ENCODE results near the gene WDR82.

WDR82 gene

DNA sequence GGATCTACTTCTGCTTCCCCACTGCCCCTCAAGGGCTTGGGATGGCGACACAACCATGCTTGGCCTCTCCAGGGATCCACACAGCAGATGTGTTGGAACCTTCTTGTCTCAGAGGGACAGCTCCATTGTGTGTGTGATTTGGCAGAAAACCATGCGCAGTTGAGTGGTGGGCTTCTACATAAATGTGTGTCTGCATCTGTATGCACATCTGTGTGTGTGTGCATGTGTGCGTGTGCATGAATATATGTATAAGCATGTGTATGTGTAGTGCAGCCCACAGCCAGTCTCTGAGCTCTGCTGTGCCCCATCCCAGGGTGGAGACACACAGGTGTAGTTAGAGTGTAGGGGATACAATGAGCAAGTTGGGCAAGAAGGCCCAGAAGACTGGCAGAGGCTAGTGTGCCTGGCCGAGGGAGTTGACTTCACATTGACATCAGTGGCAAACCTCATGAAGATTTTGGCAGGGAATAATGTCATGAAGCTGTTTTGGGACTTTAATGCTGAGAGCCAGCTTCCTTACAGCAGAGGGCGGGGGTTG is 17.3 kb upstream of the WDR82 start:
- Histone ChIP-seq H3K27me3 (ENCODE audit: control insufficient read depth, insufficient read depth, low read length, poor library complexity, severe bottlenecking) (no peaks in the 10 kb centered on the region), H3K4me3 (ENCODE audit: insufficient read depth, low read depth, low read length) (no peak overlapping the region), H3K4me1 (ENCODE audit: control insufficient read depth, insufficient read depth, low read length) (peaks cover 28% of the 10 kb centered on the region), H3K36me3 (ENCODE audit: control insufficient read depth, insufficient read depth, low read length) (no peaks in the 10 kb centered on the region), H3K27ac (ENCODE audit: insufficient read depth, low read depth, low read length, poor library complexity, severe bottlenecking) (no peak overlapping the region), H3K9me3 (ENCODE audit: control insufficient read depth, low read length) (no peaks in the 10 kb centered on the region)
- WGBS, 2 experiments: 89 to 93% methylated on average over 5 of the region's 5 CpGs

GRCh38 chr3:52294320-52295150 is 16.1 kb upstream of the WDR82 start:
- Histone ChIP-seq H3K27me3 (ENCODE audit: control insufficient read depth, insufficient read depth, low read length, poor library complexity, severe bottlenecking) (no peaks in the 10 kb centered on the region), H3K9me3 (ENCODE audit: control insufficient read depth, low read length) (no peaks in the 10 kb centered on the region), H3K4me1 (ENCODE audit: control insufficient read depth, insufficient read depth, low read length) (peaks cover 16% of the 10 kb centered on the region), H3K4me3 (ENCODE audit: insufficient read depth, low read depth, low read length) (no peak overlapping the region), H3K36me3 (ENCODE audit: control insufficient read depth, insufficient read depth, low read length) (no peaks in the 10 kb centered on the region), H3K27ac (ENCODE audit: insufficient read depth, low read depth, low read length, poor library complexity, severe bottlenecking) (no peak overlapping the region)
- whole genome bisulfite sequencing, 2 experiments: 85 to 86% methylated on average over 11 of the region's 11 CpGs

DNA sequence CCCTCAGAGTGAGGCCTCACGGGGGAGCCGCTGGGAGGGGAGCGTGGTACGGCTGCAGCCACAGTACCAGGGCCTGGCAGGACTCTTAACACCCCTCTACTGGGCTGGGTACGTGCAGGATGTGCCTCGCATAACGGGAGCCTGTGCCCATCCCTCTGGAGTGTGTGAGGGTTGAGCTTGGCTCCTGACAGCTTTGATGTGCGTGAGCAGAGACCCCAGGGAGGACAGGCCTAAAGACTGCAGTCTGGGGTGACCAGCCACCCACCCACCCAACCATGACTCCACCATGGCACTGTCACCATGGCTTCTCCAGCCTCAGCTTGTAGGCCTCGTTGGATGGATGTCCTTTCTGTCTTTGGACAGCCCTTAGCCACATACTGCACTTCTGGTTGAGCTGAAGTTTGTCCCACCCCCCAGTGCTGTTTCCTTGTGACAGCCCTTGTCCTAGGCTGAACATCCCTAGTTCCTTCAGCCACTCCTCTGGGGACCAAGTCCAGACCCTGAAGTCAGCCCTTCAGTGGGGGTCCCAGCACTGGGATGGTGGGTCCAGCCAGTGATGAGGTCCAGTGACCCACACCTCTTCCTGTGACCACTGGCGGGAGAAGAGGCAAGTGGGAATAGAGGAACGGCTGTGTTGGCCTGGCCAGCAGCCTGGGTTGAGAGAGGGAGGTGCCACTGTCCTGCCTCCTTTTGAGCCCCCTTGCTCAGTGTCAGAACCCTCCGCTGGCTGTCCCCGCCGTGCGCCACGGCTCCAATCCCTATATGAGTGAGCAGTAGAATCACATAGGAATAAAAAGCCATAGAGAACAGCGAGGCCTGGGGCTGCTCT is 15.3 kb upstream of the WDR82 start:
- 91 to 92% methylated on average over 17 of the region's 17 CpGs for WGBS, 2 experiments
- H3K27me3 ChIP-seq (ENCODE audit: control insufficient read depth, insufficient read depth, low read length, poor library complexity, severe bottlenecking): no peaks in the 10 kb centered on the region
- H3K36me3 ChIP-seq (ENCODE audit: control insufficient read depth, insufficient read depth, low read length): no peaks in the 10 kb centered on the region

GRCh38 chr3:52292247-52293065 is 14.0 kb upstream of the WDR82 start:
- H3K27ac ChIP-seq (ENCODE audit: insufficient read depth, low read depth, low read length, poor library complexity, severe bottlenecking): no peak overlapping the region
- WGBS, 2 experiments: 96% methylated on average over 20 of the region's 20 CpGs
- no peaks in the 10 kb centered on the region for H3K27me3 ChIP-seq (ENCODE audit: control insufficient read depth, insufficient read depth, low read length, poor library complexity, severe bottlenecking)
- H3K9me3 ChIP-seq (ENCODE audit: control insufficient read depth, low read length): no peaks in the 10 kb centered on the region
- H3K4me3 ChIP-seq (ENCODE audit: insufficient read depth, low read depth, low read length): no peak overlapping the region
- no peaks in the 10 kb centered on the region for H3K4me1 ChIP-seq (ENCODE audit: control insufficient read depth, insufficient read depth, low read length)
- H3K36me3 ChIP-seq (ENCODE audit: control insufficient read depth, insufficient read depth, low read length): no peaks in the 10 kb centered on the region

More for the DNA sequence above, 15.3 kb upstream of the WDR82 start:
- Histone ChIP-seq H3K9me3 (ENCODE audit: control insufficient read depth, low read length) (no peaks in the 10 kb centered on the region), H3K4me3 (ENCODE audit: insufficient read depth, low read depth, low read length) (no peak overlapping the region), H3K27ac (ENCODE audit: insufficient read depth, low read depth, low read length, poor library complexity, severe bottlenecking) (no peak overlapping the region), H3K4me1 (ENCODE audit: control insufficient read depth, insufficient read depth, low read length) (peaks cover 9% of the 10 kb centered on the region)

GRCh38 chr3:52291508-52292181 is 13.2 kb upstream of the WDR82 start:
- H3K4me1 ChIP-seq (ENCODE audit: control insufficient read depth, insufficient read depth, low read length): peaks cover 4% of the 10 kb centered on the region
- H3K4me3 ChIP-seq (ENCODE audit: insufficient read depth, low read depth, low read length): no peak overlapping the region
- H3K27me3 ChIP-seq (ENCODE audit: control insufficient read depth, insufficient read depth, low read length, poor library complexity, severe bottlenecking): no peaks in the 10 kb centered on the region
- no peaks in the 10 kb centered on the region for H3K9me3 ChIP-seq (ENCODE audit: control insufficient read depth, low read length)
- WGBS, 2 experiments: 84 to 89% methylated on average over 7 of the region's 7 CpGs
- H3K27ac ChIP-seq (ENCODE audit: insufficient read depth, low read depth, low read length, poor library complexity, severe bottlenecking): no peak overlapping the region
- H3K36me3 ChIP-seq (ENCODE audit: control insufficient read depth, insufficient read depth, low read length): no peaks in the 10 kb centered on the region

GRCh38 chr3:52290596-52291507 is 12.4 kb upstream of the WDR82 start:
- H3K4me3 ChIP-seq (ENCODE audit: insufficient read depth, low read depth, low read length): no peak overlapping the region
- 93% methylated on average over 23 of the region's 23 CpGs for WGBS, 2 experiments
- H3K36me3 ChIP-seq (ENCODE audit: control insufficient read depth, insufficient read depth, low read length): no peaks in the 10 kb centered on the region
- H3K27ac ChIP-seq (ENCODE audit: insufficient read depth, low read depth, low read length, poor library complexity, severe bottlenecking): no peak overlapping the region
- no peaks in the 10 kb centered on the region for H3K27me3 ChIP-seq (ENCODE audit: control insufficient read depth, insufficient read depth, low read length, poor library complexity, severe bottlenecking)
- no peaks in the 10 kb centered on the region for H3K9me3 ChIP-seq (ENCODE audit: control insufficient read depth, low read length)
- H3K4me1 ChIP-seq (ENCODE audit: control insufficient read depth, insufficient read depth, low read length): peaks cover 6% of the 10 kb centered on the region

- WGBS, 2 experiments: 88 to 90% methylated on average over 15 of the region's 15 CpGs
- no peak overlapping the region for H3K4me3 ChIP-seq (ENCODE audit: insufficient read depth, low read depth, low read length)
- no peak overlapping the region for H3K27ac ChIP-seq (ENCODE audit: insufficient read depth, low read depth, low read length, poor library complexity, severe bottlenecking)
- H3K27me3 ChIP-seq (ENCODE audit: control insufficient read depth, insufficient read depth, low read length, poor library complexity, severe bottlenecking): no peaks in the 10 kb centered on the region
- no peaks in the 10 kb centered on the region for H3K36me3 ChIP-seq (ENCODE audit: control insufficient read depth, insufficient read depth, low read length)
- peaks cover 6% of the 10 kb centered on the region for H3K4me1 ChIP-seq (ENCODE audit: control insufficient read depth, insufficient read depth, low read length)
- no peaks in the 10 kb centered on the region for H3K9me3 ChIP-seq (ENCODE audit: control insufficient read depth, low read length)
These were observed 11.5 kb upstream of the WDR82 start for GRCh38 chr3:52289747-52290595.

DNA sequence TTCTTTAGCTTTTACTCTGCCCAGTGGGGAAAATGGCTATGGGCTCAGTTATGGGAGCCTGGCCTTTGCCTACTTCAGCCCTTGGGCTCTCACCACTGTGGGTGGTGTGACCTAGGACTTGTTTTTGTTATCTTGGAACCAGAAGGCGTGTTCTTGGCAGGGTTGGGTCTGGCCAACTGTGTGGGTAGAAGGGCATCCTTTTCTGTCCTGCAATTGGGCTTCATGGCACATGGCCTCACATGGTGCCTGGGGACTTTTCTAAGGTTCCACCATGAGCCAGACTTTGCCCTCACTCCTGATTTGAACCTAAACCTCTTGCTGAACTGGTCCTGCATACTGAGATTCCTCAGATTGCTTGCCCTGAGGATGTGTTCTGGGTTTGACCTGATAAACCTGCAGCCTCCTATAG is 10.9 kb upstream of the WDR82 start:
- no peaks in the 10 kb centered on the region for H3K27me3 ChIP-seq (ENCODE audit: control insufficient read depth, insufficient read depth, low read length, poor library complexity, severe bottlenecking)
- H3K4me1 ChIP-seq (ENCODE audit: control insufficient read depth, insufficient read depth, low read length): peaks cover 6% of the 10 kb centered on the region
- no peak overlapping the region for H3K4me3 ChIP-seq (ENCODE audit: insufficient read depth, low read depth, low read length)
- no peaks in the 10 kb centered on the region for H3K9me3 ChIP-seq (ENCODE audit: control insufficient read depth, low read length)
- WGBS, 2 experiments: 90 to 100% methylated on average over 1 of the region's 1 CpG
- H3K27ac ChIP-seq (ENCODE audit: insufficient read depth, low read depth, low read length, poor library complexity, severe bottlenecking): no peak overlapping the region
- no peaks in the 10 kb centered on the region for H3K36me3 ChIP-seq (ENCODE audit: control insufficient read depth, insufficient read depth, low read length)
